DOHH2 (cell line): ENCODE data around the gene ACTN3.

Source experiments
- H3F3A ChIP-seq: fragments of 200-600 bp; sonication (generic), shearing (Covaris generic); 2 replicates; pipeline ENCODE4 v1.6.0; 2016; ENCODE audit warnings: antibody characterized with exemption, mild to moderate bottlenecking; ENCODE audit not compliant: control insufficient read depth, insufficient read depth
- H3K27ac ChIP-seq: fragments of 200-600 bp; sonication (generic); 2 replicates; pipeline ENCODE4 v1.5.1; 2014; ENCODE audit warnings: low read depth, mild to moderate bottlenecking, low read length, moderate library complexity
- H3K27me3 ChIP-seq: fragments of 200-600 bp; sonication (generic); 2 replicates; pipeline ENCODE4 v1.6.1; 2014; ENCODE audit warnings: mild to moderate bottlenecking, low read length, mixed read lengths; ENCODE audit not compliant: control insufficient read depth
- H3K36me3 ChIP-seq: fragments of 200-600 bp; sonication (generic); 2 replicates; pipeline ENCODE4 v1.6.1; 2014; ENCODE audit warnings: mild to moderate bottlenecking, low read length, moderate library complexity, mixed read lengths; ENCODE audit not compliant: control insufficient read depth
- H3K4me1 ChIP-seq: fragments of 200-600 bp; sonication (generic); 2 replicates; pipeline ENCODE4 v1.6.1; 2014; ENCODE audit warnings: mild to moderate bottlenecking, low read length, mixed read lengths; ENCODE audit not compliant: control insufficient read depth
- H3K4me2 ChIP-seq: fragments of 200-600 bp; sonication (generic); 2 replicates; pipeline ENCODE4 v1.6.0; 2014; ENCODE audit warnings: mild to moderate bottlenecking, low read length, moderate library complexity
- H3K4me3 ChIP-seq: fragments of 200-600 bp; sonication (generic); 2 replicates; pipeline ENCODE4 v1.5.1; 2014; ENCODE audit warnings: mild to moderate bottlenecking, low read length, mixed read lengths
- H3K79me2 ChIP-seq: fragments of 200-600 bp; sonication (generic); 2 replicates; pipeline ENCODE4 v1.6.1; 2014; ENCODE audit warnings: mild to moderate bottlenecking, low read length, mixed read lengths; ENCODE audit not compliant: control insufficient read depth
- H3K9me2 ChIP-seq: fragments of 200-600 bp; sonication (generic); replicated peaks from 2 replicates; pipeline ENCODE4 v1.6.1; 2014; ENCODE audit warnings: mild to moderate bottlenecking, low read length, mixed read lengths; ENCODE audit not compliant: control insufficient read depth
- H3K9me3 ChIP-seq: fragments of 200-600 bp; sonication (generic); 2 replicates; pipeline ENCODE4 v1.6.1; 2014; ENCODE audit warnings: antibody characterized with exemption, low read length, mixed read lengths; ENCODE audit not compliant: control insufficient read depth, insufficient read depth
- H4K20me1 ChIP-seq: fragments of 200-600 bp; sonication (generic); 2 replicates; pipeline ENCODE4 v1.6.0; 2014; ENCODE audit warnings: low read depth, mild to moderate bottlenecking, antibody characterized with exemption, low read length, moderate library complexity; ENCODE audit not compliant: control insufficient read depth, insufficient read depth
- EZH2phosphoT487 ChIP-seq: fragments of 200-600 bp; sonication (generic); IDR thresholded peaks from 2 replicates; pipeline ENCODE4 v1.6.1; 2017; ENCODE audit warnings: borderline replicate concordance, mild to moderate bottlenecking, antibody characterized with exemption, low read length, moderate library complexity, mixed read lengths
- TF ChIP-seq, protein P1 (sequence below): fragments of 200-600 bp; sonication (generic); IDR thresholded peaks from one replicate; pipeline ENCODE4 v1.5.1; 2014; ENCODE audit warnings: antibody characterized with exemption, mild to moderate bottlenecking, low read depth, low read length; ENCODE audit not compliant: poor library complexity, severe bottlenecking

Gene ACTN3

GRCh38 chr11:66570850-66571180 lies 24.1 kb downstream of the ACTN3 start:
- H3K4me2 ChIP-seq, result no peak overlapping the region
- no peak overlapping the region for H3K27ac ChIP-seq
- H3K4me3 ChIP-seq, result no peak overlapping the region
- H3K27me3 ChIP-seq, result peaks cover 28% of the 10 kb centered on the region
- H3K36me3 ChIP-seq, result no peaks in the 10 kb centered on the region
- H3K4me1 ChIP-seq, result peaks cover 11% of the 10 kb centered on the region
- H3K9me3 ChIP-seq, result no peaks in the 10 kb centered on the region
- TF ChIP-seq, protein P1, sequence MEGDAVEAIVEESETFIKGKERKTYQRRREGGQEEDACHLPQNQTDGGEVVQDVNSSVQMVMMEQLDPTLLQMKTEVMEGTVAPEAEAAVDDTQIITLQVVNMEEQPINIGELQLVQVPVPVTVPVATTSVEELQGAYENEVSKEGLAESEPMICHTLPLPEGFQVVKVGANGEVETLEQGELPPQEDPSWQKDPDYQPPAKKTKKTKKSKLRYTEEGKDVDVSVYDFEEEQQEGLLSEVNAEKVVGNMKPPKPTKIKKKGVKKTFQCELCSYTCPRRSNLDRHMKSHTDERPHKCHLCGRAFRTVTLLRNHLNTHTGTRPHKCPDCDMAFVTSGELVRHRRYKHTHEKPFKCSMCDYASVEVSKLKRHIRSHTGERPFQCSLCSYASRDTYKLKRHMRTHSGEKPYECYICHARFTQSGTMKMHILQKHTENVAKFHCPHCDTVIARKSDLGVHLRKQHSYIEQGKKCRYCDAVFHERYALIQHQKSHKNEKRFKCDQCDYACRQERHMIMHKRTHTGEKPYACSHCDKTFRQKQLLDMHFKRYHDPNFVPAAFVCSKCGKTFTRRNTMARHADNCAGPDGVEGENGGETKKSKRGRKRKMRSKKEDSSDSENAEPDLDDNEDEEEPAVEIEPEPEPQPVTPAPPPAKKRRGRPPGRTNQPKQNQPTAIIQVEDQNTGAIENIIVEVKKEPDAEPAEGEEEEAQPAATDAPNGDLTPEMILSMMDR, result no peak
- TF ChIP-seq EZH2phosphoT487, result no peak
- no peaks in the 10 kb centered on the region for H3K79me2 ChIP-seq
- no peaks in the 10 kb centered on the region for H3K9me2 ChIP-seq
- H4K20me1 ChIP-seq, result no peaks in the 10 kb centered on the region
- H3F3A ChIP-seq, result no peaks in the 10 kb centered on the region

- Histone ChIP-seq H3K9me3 (peaks cover 9% of the 10 kb centered on the region; the same call in 1 of the 2 replicates), H3K27ac (no peak overlapping the region), H3K9me2 (no peaks in the 10 kb centered on the region), H3K4me2 (0 out of 2 replicates have a peak overlapping the region, but pooled peaks have one; percentile 24), H3F3A (no peaks in the 10 kb centered on the region), H3K4me1 (peaks cover 3% of the 10 kb centered on the region; the same call in 1 of the 2 replicates), H3K4me3 (no peak overlapping the region), H3K27me3 (no peaks in the 10 kb centered on the region), H3K36me3 (no peaks in the 10 kb centered on the region), H4K20me1 (no peaks in the 10 kb centered on the region), H3K79me2 (no peaks in the 10 kb centered on the region)
- TF ChIP-seq EZH2phosphoT487, result no peak
- TF ChIP-seq, protein P1, result peak; percentile 89
These were observed 32.4 kb downstream of the ACTN3 start for GRCh38 chr11:66579017-66579606.

DNA sequence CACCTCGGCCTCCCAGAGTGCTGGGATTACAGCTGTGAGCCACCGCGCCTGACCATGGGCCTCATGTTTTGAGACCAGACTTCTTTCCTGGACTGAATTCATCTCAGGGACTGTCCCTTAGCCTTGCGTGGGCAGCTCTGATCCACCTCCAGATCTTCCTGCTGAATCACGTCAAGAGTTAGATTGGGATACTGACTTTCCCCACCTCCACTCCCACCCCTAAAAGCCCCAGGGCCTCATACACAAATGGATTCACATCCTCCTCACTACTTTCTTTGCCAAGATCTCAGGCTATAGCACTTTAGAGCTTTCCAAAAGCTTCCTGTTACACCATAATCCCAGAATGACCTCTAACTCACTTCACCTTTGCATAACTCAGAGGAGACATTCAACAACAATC lies 34.1 kb downstream of the ACTN3 start:
- no peaks in the 10 kb centered on the region for H3F3A ChIP-seq
- peaks cover 3% of the 10 kb centered on the region; the same call in 1 of the 2 replicates for H3K4me1 ChIP-seq
- no peak overlapping the region for H3K27ac ChIP-seq
- no peaks in the 10 kb centered on the region for H3K36me3 ChIP-seq
- H3K4me2 ChIP-seq, result no peak overlapping the region
- H3K4me3 ChIP-seq, result no peak overlapping the region
- no peaks in the 10 kb centered on the region for H3K79me2 ChIP-seq
- peaks cover 9% of the 10 kb centered on the region; the same call in 1 of the 2 replicates for H3K9me3 ChIP-seq
- 0 out of 2 replicates have a peak, but pooled peaks cover 3% of the 10 kb centered on the region for H3K27me3 ChIP-seq
- no peaks in the 10 kb centered on the region for H3K9me2 ChIP-seq
- no peaks in the 10 kb centered on the region for H4K20me1 ChIP-seq
- TF ChIP-seq, protein P1, result no peak
- TF ChIP-seq EZH2phosphoT487, result no peak
